Measurements from ENCODE around the gene ASL.
"Not testable (repeated sequence)": the region's sequence is repeated elsewhere in the genome, so short reads cannot be mapped to it uniquely, and the experiment has no call there.

ASL gene

GRCh38 chr7:66070222-66070621 lies 5.4 kb upstream of the ASL start:
- H3K4me3 ChIP-seq (ENCODE audit: low read depth, low read length): no peak overlapping the region
- DNase-seq (ENCODE audit: low read depth): no peak

- not testable (repeated sequence) for DNase-seq (ENCODE audit: low read depth); H3K4me3 ChIP-seq (ENCODE audit: low read depth, low read length)
Measured at GRCh38 chr7:66072208-66072607, 3.4 kb upstream of the ASL start.

- H3K4me3 ChIP-seq (ENCODE audit: low read depth, low read length): peak overlapping the region; percentile 95
- DNase-seq (ENCODE audit: low read depth): no peak
Measured at GRCh38 chr7:66076462-66077329, 1.1 kb downstream of the ASL start.

- no peak for DNase-seq (ENCODE audit: low read depth)
- no peak overlapping the region for H3K4me3 ChIP-seq (ENCODE audit: low read depth, low read length)
Measured at GRCh38 chr7:66078067-66078466, 2.4 kb downstream of the ASL start.

GRCh38 chr7:66082083-66082482 lies 6.5 kb downstream of the ASL start:
- DNase-seq (ENCODE audit: low read depth): no peak
- no peak overlapping the region for H3K4me3 ChIP-seq (ENCODE audit: low read depth, low read length)

GRCh38 chr7:66082886-66083415 lies 7.3 kb downstream of the ASL start:
- no peak for DNase-seq (ENCODE audit: low read depth)
- no peak overlapping the region for H3K4me3 ChIP-seq (ENCODE audit: low read depth, low read length)

GRCh38 chr7:66083677-66084076 lies 8.1 kb downstream of the ASL start:
- DNase-seq (ENCODE audit: low read depth): no peak
- H3K4me3 ChIP-seq (ENCODE audit: low read depth, low read length): no peak overlapping the region

- DNase-seq (ENCODE audit: low read depth): no peak
- H3K4me3 ChIP-seq (ENCODE audit: low read depth, low read length): no peak overlapping the region
Measured at GRCh38 chr7:66088861-66089838, 13.5 kb downstream of the ASL start.

GRCh38 chr7:66092654-66093053 lies 17.0 kb downstream of the ASL start:
- no peak overlapping the region for H3K4me3 ChIP-seq (ENCODE audit: low read depth, low read length)

GRCh38 chr7:66095010-66095409 lies 19.4 kb downstream of the ASL start:
- no peak for DNase-seq (ENCODE audit: low read depth)

More at GRCh38 chr7:66092654-66093053, 17.0 kb downstream of the ASL start:
- no peak for DNase-seq (ENCODE audit: low read depth)

GRCh38 chr7:66099232-66099550 lies 23.6 kb downstream of the ASL start:
- DNase-seq (ENCODE audit: low read depth): no peak
- no peak overlapping the region for H3K4me3 ChIP-seq (ENCODE audit: low read depth, low read length)

More at GRCh38 chr7:66095010-66095409, 19.4 kb downstream of the ASL start:
- no peak overlapping the region for H3K4me3 ChIP-seq (ENCODE audit: low read depth, low read length)

- peak overlapping the region; percentile 45 for H3K4me3 ChIP-seq (ENCODE audit: low read depth, low read length)
- peak; percentile 81 for DNase-seq (ENCODE audit: low read depth)
Measured at GRCh38 chr7:66099551-66100407, 24.2 kb downstream of the ASL start.

- H3K4me3 ChIP-seq (ENCODE audit: low read depth, low read length): peak overlapping the region; percentile 45
- no peak for DNase-seq (ENCODE audit: low read depth)
Measured at GRCh38 chr7:66100408-66101050, 24.9 kb downstream of the ASL start.

GRCh38 chr7:66102168-66102567 lies 26.5 kb downstream of the ASL start:
- not testable (repeated sequence) for DNase-seq (ENCODE audit: low read depth); H3K4me3 ChIP-seq (ENCODE audit: low read depth, low read length)

GRCh38 chr7:66103994-66104393 lies 28.4 kb downstream of the ASL start:
- peak; percentile 20 for DNase-seq (ENCODE audit: low read depth)
- H3K4me3 ChIP-seq (ENCODE audit: low read depth, low read length): not testable (repeated sequence)

GRCh38 chr7:66105263-66105748 lies 29.7 kb downstream of the ASL start:
- no peak overlapping the region for H3K4me3 ChIP-seq (ENCODE audit: low read depth, low read length)
- no peak for DNase-seq (ENCODE audit: low read depth)

- not testable (repeated sequence) for DNase-seq (ENCODE audit: low read depth); H3K4me3 ChIP-seq (ENCODE audit: low read depth, low read length)
Measured at GRCh38 chr7:66108410-66108809, 32.8 kb downstream of the ASL start.

- no peak overlapping the region for H3K4me3 ChIP-seq (ENCODE audit: low read depth, low read length)
- peak; percentile 91 for DNase-seq (ENCODE audit: low read depth)
Measured at GRCh38 chr7:66110856-66111255, 35.2 kb downstream of the ASL start.
